ENCODE results near the gene RXRG.

- TF ChIP-seq POLR2AphosphoS5 (IDR thresholded peaks at IDR 0.05; ENCODE audit: low read depth, low read length) (no peak), POLR2A (IDR thresholded peaks at IDR 0.05; ENCODE audit: low read depth, low read length) (no peak), TAF1 (IDR thresholded peaks at IDR 0.05; ENCODE audit: low read depth, low read length) (no peak)
Observed at GRCh38 chr1:165486663-165487062, 41.7 kb upstream of the RXRG start.
